Raji (cell line): ENCODE measurements around the gene RFPL1.

Experiments used
- POLR2A ChIP-seq: IDR thresholded peaks from 2 replicates; pipeline ENCODE4 v1.6.1; 2011; ENCODE audit warnings: low read depth, low read length, control low read depth; ENCODE audit not compliant: insufficient read depth

The RFPL1 gene

GRCh38 chr22:29473001-29473400, 34.6 kb downstream of the RFPL1 start:
- TF ChIP-seq POLR2A = no peak

GRCh38 chr22:29475550-29475949, 37.2 kb downstream of the RFPL1 start:
- no peak for TF ChIP-seq POLR2A

- TF ChIP-seq POLR2A = no peak
Measured at GRCh38 chr22:29476116-29476515, 37.7 kb downstream of the RFPL1 start.

GRCh38 chr22:29477723-29478318, 39.4 kb downstream of the RFPL1 start:
- TF ChIP-seq POLR2A = no peak

GRCh38 chr22:29478326-29479276, 40.2 kb downstream of the RFPL1 start:
- no peak for TF ChIP-seq POLR2A

- no peak for TF ChIP-seq POLR2A
Measured at GRCh38 chr22:29479417-29480261, 41.3 kb downstream of the RFPL1 start, which contains the start of gene NEFH. NEFH (plus strand) TSS chr22:29480218; CDS start chr22:29480263, 45 bp downstream.

GRCh38 chr22:29480262-29480511, 41.8 kb downstream of the RFPL1 start:
- no peak for TF ChIP-seq POLR2A

GRCh38 chr22:29480512-29481264, 42.3 kb downstream of the RFPL1 start:
- TF ChIP-seq POLR2A = no peak

GRCh38 chr22:29481265-29482000, 43.0 kb downstream of the RFPL1 start:
- no peak for TF ChIP-seq POLR2A

GRCh38 chr22:29482253-29482652, 43.9 kb downstream of the RFPL1 start:
- no peak for TF ChIP-seq POLR2A

GRCh38 chr22:29482726-29483125, 44.3 kb downstream of the RFPL1 start:
- no peak for TF ChIP-seq POLR2A

GRCh38 chr22:29483254-29483653, 44.9 kb downstream of the RFPL1 start:
- no peak for TF ChIP-seq POLR2A

GRCh38 chr22:29484642-29485041, 46.3 kb downstream of the RFPL1 start:
- TF ChIP-seq POLR2A = no peak

- TF ChIP-seq POLR2A = no peak
Measured at GRCh38 chr22:29485448-29485847, 47.1 kb downstream of the RFPL1 start.
